RWPE1 (cell line): ENCODE results near the gene ZNF436.
"Not testable (repeated sequence)": the region's sequence is repeated elsewhere in the genome, so short reads cannot be mapped to it uniquely, and the experiment has no call there.

Experiments used
- CTCF ChIA-PET: fragments of 350-600 bp; sonication (Branson Sonifier 250); formaldehyde crosslinking; extraction: SDS; loops from one replicate; lab custom pipeline; 2021; lab: Yijun Ruan, JAX
- POLR2A ChIA-PET: fragments of 400-600 bp; formaldehyde crosslinking; extraction: SDS; loops from one replicate; lab custom pipeline; 2020; ENCODE audit warnings: antibody characterized with exemption; ENCODE audit not compliant: low non-redundant PET; lab: Yijun Ruan, JAX
- DNase-seq: peaks from one replicate; pipeline ENCODE4 v3.0.0; 2012; ENCODE audit warnings: low spot score
- H3K27ac ChIP-seq: fragments of 450-650 bp; 2 replicates; pipeline ENCODE4 v1.5.1; 2017
- CTCF ChIP-seq: fragments of 450-650 bp; conservative IDR thresholded peaks from 2 replicates; pipeline ENCODE4 v1.5.1; 2017; ENCODE audit warnings: low read depth, mild to moderate bottlenecking

ZNF436 gene

DNA sequence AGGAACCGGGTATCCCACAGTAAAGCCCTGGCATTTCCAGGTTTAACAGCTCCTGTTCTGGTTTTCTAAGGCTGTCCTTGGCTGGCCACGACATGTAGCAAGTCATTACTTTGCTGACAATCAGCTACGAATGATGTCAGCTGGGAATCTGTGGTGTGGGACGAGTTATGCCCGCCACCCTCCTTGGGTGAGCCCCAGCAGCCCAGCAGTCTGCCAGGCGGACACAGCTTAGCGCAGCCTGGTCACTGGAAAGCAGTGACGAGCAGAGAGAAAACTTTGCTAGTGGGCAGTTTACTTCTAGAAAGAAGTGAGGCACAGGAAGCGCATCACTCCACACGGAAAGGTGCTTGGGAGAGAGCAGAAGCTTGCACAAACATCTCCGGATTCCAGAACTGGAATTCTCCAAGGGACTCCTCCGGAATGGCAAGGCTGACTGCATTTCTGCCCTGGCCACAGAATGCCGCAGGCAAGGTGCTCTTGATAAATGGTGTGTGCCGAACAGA, 15.5 kb upstream of the ZNF436 start:
- no peak for DNase-seq
- CTCF ChIA-PET, result interaction anchor here (1.4 kb wide), 1 partner anchor 18 kb away, joined by 8 read pairs; no protein-coding TSS in a partner anchor
- H3K27ac ChIP-seq, result peak overlapping the region; percentile 80
- POLR2A ChIA-PET, result no interaction called here
- no peak for TF ChIP-seq CTCF

DNA sequence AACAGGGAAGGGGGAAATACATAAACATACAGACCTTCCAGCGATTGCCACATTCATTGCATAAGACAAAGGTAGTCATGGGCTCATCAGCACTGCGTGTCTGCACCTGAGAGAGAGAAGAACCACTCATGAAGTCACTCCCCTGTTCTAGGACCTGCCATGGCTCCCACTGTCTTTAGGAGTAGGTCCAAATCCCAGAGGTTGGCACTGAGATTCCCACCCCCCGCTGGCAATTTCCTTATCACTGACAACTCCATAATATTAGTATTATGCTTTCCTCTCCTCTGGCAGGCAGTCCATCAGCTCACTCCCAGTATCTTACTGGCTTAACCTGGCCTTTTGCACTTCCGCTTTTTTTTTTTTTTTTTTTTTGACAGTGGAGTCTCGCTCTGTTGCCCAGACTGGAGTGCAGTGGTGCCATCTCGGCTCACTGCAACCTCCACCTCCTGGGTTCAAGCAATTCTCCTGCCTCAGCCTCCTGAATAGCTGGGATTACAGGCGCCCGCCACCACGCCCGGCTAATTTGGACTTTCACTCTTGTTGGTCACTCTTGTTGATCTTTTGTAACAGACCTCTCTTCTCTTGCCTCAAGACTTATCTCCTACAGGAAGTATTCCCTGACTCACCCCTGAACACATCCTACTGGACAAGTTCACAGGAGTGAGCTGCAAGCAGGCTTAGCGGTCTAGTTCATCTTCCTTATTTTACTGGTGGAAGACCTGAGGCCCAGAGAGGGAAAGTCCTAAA, 14.8 kb upstream of the ZNF436 start:
- ChIA-PET POLR2A (no interaction called here), CTCF (interaction anchor here (1.4 kb wide), 1 partner anchor 19 kb away, joined by 8 read pairs; no protein-coding TSS in a partner anchor)
- peak; percentile 67 for DNase-seq
- TF ChIP-seq CTCF, result no peak
- peak overlapping the region; percentile 80 for H3K27ac ChIP-seq

GRCh38 chr1:23383577-23384311, 14.1 kb upstream of the ZNF436 start:
- CTCF ChIA-PET, result no interaction called here
- POLR2A ChIA-PET, result no interaction called here
- no peak for DNase-seq
- TF ChIP-seq CTCF, result no peak
- H3K27ac ChIP-seq, result peak overlapping the region; percentile 80

DNA sequence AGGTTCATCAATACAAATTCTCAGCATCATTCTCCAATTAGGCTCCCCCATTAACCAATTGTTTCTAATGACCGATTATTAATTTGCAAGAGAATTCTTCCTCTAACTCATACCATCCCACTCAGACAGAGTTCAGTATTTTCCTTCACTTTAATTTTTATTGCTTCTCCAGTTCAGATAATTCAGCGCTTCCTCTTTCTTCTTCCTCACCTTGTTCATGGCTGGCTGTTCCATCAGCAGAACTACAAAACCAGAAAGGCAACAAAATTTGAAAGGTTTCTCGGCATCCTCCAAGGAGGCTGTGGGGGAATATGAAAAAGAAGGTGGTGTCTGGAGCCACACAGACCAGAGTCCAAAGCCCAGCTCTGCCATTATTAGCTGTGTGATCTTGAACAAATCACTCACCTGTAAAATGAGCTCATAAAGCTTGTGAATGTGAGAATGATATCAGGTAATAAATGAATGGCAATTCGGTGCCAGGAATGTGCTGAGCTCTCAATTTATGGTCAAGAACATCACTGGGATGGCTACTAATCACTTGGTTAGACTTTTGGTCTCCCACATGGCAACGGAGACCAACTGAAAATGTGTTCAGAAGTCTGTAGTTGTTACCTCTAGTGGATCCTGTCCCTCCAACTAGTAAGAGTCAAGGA, 11.7 kb upstream of the ZNF436 start:
- CTCF ChIA-PET, result interaction anchor here (0.7 kb wide), 1 partner anchor 102 kb away, joined by 7 read pairs; no protein-coding TSS in a partner anchor
- POLR2A ChIA-PET, result no interaction called here

GRCh38 chr1:23380719-23381118, 11.1 kb upstream of the ZNF436 start:
- TF ChIP-seq CTCF, result no peak
- ChIA-PET POLR2A (no interaction called here), CTCF (interaction anchor here (0.7 kb wide), 1 partner anchor 365 kb away, joined by 3 read pairs; no protein-coding TSS in a partner anchor)
- H3K27ac ChIP-seq, result peak overlapping the region; percentile 97
- DNase-seq, result no peak

More for the DNA sequence above, 11.7 kb upstream of the ZNF436 start:
- H3K27ac ChIP-seq, result no peak overlapping the region
- TF ChIP-seq CTCF, result no peak
- DNase-seq, result no peak

DNA sequence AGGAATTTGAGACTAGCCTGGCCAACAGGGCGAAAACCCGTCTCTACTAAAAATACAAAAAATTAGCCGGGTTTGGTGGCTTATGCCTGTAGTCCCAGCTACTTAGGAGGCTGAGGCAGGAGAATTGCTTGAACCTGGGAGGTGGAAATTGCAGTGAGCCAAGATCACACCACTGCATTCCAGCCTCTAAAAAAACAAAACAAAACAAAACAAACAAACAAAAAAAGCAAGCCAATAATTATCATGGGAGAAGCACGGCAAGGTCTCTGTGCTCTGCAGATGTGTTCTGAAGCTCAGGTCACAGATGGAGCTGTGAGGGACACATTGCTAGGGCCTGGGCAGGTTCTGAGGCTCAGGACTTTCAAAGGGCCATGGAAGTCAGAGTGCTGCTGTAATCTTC, 10.6 kb upstream of the ZNF436 start:
- DNase-seq, POLR2A ChIA-PET: not testable (repeated sequence)
- peak overlapping the region; percentile 97 for H3K27ac ChIP-seq
- CTCF ChIA-PET, result interaction anchor here (0.7 to 1.0 kb wide), 2 partner anchors 23 to 366 kb away, joined by 3 read pairs; no protein-coding TSS in a partner anchor
